Activated naive CD4-positive, alpha-beta T cell treated with Interleukin-2 at 50 U/mL for 16 hours (primary cell): Measurements from ENCODE around the gene MRPL20.
A peak's percentile ranks its signal among the peaks of the same experiment; 100 is the strongest.
"Not testable (repeated sequence)": the region's sequence is repeated elsewhere in the genome, so short reads cannot be mapped to it uniquely, and the experiment has no call there.

ENCODE experiments used
- DNase-seq: peaks from one replicate; pipeline ENCODE4 v3.0.0-alpha.2; 2020

The MRPL20 gene

DNA sequence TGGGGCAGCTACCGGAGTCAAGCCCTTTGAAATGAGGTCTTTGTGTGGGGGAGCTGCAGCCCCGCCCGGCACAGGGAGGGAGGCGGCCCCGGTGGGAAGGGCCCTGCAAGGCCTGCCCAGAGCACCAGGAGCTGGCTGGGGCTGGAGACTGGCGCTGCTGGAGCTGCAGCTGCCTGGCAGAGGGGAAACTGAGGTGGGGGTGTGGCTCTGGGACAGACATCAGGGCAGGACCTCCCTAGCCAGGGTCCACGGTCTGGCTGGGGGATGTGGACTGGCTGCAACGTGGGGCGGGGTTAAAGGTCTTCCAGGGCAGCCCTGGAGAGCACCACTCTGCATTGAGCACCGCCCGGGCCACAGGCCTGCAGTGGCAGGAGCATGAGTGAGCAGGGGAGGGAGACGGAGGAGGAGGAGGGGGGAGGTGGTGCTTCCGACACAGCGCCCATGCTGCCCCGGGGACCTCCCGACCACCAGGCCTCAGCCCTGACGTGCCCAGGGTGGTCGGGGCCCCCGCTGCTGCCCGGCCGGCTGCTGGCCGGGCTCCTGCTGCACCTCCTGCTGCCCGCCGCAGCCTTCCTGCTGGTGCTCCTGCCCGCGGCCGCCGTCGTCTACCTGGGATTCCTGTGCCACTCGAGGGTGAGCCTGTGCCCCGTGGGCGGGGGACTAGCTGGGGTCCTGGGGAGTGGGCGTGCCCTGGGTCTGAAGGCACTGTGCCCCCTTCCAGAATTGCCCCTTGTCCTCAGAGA lies 18.8 kb upstream of the MRPL20 start:
- DNase-seq: no peak

DNA sequence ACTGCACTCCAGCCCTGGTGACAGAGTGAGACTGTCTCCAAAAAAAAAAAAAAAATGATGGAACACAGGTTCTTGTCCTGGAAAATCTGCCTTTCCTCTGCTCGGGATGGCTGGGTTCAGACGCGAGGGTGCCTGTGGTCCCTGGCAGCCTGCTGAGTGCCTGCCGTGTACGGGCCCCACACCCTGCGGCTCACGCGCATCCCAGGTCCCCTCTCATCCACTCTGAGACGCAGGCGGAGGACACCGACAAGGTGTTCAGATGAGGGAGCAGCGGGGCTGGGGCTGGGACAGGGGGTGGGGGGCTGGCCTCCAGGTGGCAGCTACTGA lies 18.3 kb upstream of the MRPL20 start:
- no peak for DNase-seq

DNA sequence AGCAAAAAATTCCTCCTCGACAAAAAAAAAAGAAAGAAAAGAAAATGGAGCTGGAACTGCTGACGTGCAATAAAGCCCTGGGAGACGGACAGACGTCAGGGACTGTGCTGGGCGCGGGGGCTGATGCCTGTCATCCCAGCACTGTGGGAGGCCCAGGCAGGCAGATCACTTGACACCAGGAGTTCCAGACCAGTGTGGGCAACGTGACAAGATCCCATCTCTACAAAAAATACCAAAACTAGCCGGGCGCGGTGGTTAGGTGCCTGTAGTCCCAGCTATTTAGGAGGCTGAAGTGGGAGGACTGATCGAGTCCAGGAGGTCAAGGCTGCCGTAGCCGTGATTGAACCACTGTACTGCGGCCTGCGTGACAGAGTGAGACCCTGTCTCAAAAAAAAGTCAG lies 17.6 kb upstream of the MRPL20 start:
- no peak for DNase-seq

DNA sequence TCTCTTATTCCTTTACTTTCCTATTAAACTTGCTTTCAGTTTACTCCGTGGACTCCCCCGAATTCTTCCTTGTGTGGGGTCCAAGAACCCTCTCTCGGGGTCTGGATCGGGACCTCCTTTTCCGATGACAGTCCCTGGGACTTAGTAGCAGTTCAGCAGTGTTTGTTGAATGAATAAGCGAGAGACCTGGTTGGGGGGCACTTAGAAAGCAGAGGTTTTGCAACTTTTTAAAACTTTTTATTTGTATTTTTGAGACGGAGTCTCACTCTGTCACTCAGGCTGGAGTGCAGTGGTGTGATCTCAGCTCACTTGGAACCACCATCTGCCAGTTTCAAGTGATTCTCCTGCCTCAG lies 16.1 kb upstream of the MRPL20 start:
- DNase-seq: no peak

DNA sequence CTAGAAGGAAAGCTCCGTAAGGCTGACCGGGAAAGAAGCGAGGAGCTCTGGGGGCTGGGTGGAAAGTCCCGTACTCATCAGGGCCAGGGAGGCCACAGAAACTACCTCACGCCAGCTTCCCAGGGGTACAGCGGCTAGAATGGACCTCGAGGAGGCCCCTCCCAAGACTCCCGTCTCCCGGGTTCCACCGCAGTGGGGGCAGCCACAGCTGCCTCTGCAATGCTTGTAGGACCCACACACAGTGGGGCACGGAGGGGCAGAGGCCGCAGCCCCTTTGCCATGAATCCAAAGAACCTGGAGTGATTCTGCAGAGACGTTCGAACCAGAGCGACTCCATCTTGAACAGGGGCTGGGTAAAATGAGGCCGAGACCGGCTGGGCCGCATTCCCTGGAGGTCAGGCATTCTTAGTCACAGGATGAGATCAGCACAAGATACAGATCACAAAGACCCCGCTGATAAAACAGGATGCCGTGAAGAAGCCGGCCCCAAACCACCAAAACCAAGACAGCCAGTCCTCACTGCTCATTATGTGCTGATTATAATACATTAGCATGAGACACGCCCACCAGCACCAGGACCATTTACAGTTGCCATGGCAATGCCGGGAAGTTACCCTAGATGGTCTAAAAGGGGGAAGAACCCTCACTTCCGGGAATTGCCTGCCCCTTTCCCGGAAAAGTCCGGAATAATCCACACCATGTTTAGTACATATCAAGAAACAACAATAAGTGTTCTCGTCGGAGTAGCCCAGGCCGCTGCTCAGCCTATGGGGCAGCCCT lies 15.6 kb upstream of the MRPL20 start:
- no peak for DNase-seq

DNA sequence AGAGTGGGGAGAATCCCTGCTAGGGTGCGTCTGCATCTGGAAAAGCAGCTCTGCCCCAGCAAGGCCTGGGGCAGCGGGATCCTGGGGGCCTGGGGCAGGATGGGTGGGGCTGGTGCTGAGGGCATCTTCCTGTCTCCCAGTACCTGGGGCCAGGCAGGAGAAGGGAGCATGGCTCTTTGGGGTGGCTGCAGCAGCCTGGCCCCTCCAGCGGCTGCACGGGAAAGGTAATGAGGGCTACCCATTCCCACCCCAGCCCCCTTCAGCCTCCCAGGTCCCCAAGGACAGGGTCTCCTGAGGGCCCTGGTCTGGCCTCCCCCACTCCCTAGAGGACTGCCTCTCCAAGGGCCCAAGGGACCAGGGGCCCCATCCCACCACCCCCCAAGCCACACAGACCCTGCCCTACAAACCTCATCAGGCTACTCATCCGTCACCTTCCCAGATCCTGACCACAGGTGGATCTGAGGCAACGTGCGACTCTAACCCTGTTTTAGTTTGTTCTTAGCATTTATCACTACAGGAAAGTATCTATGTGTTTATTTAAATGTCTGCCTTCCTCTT lies 14.9 kb upstream of the MRPL20 start:
- DNase-seq: no peak

DNA sequence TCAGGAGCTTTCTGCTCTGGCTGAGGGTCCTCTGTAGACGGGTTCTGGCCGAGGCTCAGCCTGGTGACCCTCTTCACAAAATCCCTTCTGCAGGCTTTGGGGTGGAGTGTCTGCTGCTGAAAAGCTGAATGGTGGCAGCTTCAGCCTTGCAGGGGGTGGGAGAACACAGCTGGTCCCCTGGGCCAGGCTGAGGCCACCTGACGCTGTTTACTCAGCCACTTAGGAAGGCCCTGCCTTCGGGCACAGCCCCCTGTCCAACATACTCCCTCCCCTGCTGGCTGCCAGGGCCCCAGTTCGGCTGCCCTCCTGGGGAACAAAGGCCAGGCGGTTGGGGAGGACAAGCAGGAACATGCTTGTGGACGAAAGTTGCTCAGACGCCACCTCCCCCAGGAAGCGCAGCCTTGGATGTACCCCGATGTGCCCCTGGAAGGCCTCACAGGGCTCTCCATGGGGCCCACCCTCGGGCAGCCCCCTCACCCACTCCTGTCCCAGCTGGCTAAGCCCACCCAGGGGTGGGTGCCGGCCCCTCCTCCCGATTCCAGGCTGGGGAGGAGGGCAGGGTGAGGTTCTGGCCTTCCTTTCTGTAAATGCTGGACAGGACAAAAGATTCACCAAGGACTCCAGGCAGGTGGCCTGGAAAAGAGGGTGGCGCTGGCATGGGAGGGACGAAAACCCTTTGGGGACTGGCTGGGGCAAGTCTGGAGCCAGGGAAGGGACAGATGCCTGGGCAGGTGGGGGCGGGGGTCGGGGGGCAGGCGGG lies 14.2 kb upstream of the MRPL20 start, which contains the start of gene ANKRD65:
Gene ANKRD65 (minus strand): TSS at position 130 of the 760 bp plus-strand sequence. CDS start 271 bp downstream, outside the sequence.
- DNase-seq: no peak

DNA sequence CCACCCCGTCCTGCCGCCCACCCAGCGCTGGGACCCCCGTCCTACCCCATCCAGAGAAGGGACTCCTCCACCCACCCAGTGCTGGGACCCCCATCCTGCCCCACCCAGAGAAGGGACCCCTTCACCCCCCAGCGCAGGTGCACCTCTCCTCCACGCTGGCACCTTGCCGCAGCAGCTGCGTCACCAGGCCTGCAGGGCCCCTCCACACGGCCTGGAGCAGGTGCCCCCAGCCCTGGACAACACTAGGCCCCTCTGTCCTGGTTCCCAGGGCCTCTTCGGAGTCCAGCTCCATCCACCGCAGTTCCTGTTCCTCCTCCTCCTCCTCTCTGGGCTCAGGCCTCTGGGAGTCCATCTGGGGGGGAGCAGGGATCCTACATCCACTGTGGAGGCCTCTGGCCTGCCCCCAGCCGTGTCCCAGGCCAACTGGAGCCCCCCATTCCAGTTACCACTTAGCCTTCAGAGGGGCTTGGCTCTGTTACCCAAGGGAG lies 13.6 kb upstream of the MRPL20 start:
- no peak for DNase-seq

DNA sequence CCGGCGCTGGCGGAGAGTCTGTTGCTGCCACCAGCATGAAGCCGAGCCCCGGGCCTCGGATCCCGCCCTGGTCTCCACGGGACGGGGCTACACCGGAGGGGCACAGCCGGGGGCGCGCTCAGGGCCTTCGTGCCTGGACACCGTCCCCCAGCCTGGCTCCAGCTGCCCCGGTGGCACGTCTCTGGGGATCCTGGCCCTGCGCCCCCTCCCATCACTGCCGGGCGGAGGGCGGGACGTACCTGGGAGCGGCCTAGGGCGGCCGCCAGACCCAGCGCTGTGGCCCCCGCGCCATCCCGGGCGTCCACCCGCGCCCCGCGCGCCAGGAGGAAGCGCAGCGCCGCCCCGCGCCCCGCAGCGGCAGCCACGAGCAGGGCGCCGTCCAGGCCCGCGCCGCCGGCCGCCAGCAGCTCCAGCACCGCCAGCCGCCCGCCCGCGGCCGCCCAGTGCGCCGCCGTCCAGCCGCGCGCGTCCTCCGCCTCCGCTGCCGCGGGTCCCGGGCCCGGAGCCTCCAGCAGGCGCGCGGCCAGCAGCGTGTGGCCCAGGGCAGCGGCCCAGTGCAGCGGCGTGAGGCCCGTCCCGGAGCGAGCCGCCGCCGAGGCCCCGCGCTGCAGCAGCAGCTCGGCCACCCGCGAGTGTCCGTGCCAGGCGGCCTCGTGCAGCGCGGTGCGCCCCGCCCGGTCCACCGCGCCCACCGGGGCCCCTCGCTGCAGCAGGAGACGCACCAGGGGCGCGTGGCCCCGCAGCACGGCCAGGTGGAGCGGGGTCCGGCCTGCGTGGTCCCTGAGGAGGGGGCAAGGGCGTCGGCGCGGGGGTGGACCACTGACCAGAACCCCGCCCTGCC lies 12.9 kb upstream of the MRPL20 start:
- DNase-seq: no peak

DNA sequence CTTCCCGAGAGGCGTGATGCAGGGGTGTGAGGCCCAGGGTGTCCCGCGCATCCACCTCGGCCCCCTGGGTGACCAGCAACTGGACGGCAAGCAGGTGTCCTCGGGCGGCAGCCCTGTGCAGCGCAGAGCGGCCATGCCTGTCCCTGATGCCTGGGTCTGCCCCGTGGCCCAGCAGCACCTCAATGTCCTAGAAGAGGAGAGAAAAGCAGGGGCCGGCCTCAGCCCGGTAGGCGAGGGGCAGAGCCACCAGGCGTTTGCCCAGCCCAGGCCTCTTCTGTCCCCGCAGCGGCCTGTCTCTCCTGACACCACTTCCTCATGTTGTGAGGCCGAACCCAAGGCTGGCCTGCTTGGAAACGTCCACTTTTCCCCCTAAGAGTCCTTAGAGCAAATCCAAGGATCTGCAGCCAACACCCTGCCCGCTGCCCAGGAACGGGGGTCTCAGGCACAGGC lies 12.3 kb upstream of the MRPL20 start:
- DNase-seq: no peak

DNA sequence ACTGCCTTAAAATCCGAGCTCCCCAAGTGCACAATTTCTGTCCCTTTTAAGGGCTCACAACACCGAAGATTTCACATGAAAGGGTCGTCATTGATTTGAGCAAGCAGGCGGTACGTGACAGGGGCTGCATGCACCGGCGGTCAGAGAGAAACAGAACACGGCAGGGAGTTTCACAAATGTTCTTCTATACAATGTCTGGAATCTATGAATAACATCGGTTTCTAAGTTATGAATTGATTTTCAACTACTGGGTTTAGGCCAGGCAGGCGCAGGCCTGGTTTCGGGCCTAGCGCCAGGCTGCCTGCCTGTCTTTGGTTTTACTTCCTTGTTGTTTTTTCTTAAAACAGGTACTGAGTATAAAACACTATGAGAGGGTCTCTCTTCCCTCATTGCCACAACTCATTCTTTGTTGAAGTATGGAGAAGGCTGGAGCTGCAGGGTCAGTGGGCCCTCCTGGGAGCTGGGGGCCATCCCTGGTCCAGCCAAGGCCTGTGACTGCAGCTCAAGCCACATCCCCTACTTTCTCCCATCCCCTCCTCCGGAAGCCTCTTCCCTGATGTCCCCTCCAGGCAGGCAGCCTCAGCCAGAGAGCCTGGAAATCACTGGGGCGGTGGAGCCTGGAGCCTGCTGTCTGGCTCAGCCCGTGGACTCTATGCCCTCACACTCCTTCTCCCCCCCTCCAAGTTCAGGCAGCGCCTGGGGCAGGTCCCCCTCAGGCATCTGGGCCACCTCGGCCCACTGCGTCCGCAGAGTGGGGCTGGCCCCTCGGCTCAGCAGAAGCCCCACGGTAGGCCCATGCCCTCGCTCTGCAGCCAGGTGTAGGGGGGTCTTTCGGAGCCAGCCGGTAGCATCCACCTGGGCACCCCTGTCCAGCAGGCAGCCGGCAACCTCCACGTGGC lies 11.6 kb upstream of the MRPL20 start:
- DNase-seq: no peak

DNA sequence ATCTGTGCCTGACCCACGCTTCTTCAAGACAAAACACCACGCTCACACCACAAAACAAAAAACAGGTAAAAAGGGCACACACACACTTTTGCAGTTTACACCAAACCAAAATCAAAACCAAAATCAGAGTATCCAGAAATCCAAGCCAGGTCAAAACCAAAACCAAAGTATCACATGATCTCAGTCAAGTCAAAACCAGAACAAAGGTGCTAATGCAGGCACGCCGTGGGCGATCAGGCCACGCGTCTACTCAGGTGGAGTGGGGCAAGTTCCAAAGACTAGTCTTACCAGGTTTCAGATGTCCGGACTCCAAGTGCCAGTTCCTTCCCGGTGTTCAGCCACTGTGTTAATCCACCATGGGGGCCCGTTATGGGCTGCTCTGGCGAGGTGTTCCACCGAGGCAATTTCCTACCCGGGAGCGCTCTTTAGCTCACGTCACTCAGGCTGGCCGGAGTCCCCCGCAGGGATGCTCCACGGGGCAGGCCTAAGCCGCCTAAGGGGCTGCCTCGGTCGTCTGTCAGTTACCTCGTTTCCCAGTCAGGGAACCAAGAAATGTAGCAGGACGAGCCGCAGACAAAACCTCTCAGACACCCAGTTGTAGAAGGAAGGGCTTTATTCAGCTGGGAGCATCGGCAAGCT lies 10.9 kb upstream of the MRPL20 start:
- not testable (repeated sequence) for DNase-seq

DNA sequence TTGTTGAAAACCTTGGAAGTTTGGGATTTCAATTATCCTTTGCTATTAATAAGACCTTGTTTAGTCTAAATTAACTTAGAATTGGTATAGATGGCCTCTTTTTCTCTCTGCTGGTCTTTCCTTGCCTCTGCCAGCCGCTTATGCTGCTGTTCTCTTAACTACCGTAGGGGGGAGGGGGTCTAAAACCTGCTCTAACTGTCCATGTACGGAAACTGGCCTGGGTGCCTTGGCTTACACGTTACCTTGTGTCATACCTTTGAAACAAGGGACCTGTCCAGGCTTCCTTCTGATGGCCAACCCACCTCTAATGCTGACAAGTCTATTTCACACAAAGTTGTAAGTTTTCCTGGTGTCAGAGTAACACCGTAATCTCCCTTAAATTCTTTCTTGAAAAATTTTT lies 10.3 kb upstream of the MRPL20 start:
- DNase-seq: not testable (repeated sequence)

DNA sequence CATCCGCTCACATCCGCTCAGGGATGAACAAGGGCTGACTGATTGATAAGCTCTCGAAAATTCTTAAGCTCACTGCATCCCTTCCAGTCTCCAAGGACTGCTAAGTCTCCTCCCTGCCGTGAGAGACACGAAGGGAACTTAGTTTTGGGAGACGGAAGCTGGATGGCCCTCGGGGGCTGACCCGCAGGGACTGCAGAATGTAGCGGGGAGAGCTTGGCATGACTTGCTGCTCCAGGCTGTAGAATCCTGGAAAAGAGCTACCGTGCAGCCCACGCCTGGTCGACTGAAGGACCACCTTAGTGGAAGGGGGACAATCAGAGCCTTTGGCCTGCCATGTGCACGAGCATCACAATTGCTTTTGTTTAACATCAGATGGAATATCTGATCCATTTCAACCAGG lies 8.7 kb upstream of the MRPL20 start:
- DNase-seq: no peak

DNA sequence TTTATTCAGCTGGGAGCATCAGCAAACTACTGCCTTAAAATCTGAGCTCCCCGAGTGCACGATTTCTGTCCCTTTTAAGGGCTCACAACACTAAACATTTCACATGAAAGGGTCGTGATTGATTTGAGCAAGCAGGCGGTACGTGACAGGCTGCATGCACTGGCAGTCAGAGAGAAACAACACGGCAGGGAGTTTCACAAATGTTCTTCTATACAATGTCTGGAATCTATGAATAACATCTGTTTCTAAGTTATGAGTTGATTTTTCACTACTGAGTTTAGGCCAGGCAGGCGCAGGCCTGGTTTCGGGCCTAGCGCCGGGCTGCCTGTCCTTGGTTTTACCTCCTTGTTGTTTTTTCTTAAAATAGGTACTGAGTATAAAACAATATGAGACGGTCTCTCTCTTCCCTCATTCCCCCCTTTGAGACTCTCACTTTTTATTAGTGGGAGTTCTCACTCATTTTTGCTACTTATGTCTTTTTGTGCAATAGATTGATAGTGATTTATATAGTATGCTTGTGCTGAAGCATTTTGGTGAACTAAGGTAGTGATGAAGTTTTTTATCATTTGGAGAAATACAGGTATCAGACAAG lies 5.3 kb upstream of the MRPL20 start:
- not testable (repeated sequence) for DNase-seq

DNA sequence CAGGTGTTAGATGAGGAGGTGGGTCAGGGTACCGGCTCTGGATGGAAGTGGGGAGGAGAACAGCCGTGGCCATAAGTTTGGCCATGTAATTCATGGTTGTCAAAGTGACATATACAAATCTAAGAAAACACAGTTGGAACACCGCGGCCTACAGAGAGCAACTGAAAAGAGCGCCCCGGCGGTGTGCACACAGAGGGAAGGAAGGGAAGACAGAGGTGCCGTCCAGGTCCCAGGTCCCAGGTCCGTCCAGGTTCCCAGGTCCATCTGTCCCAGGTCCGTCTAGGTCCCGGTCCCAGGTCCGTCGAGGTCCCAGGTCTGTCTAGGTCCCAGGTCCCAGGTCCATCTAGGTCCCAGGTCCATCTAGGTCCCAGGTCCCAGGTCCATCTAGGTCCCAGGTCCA lies 4.5 kb upstream of the MRPL20 start:
- no peak for DNase-seq

DNA sequence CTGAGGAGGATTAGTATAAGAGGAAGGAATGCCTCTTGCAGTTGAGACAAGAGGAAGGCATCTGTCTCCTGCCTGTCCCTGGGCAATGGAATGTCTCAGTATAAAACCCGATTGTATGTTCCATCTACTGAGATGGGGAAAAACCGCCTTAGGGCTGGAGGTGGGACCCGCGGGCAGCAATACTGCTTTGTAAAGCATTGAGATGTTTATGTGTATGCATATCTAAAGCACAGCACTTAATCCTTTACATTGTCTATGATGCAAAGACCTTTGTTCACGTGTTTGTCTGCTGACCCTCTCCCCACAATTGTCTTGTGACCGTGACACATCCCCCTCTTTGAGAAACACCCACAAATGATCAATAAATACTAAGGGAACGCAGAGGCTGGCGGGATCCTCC lies 3.1 kb upstream of the MRPL20 start:
- not testable (repeated sequence) for DNase-seq

DNA sequence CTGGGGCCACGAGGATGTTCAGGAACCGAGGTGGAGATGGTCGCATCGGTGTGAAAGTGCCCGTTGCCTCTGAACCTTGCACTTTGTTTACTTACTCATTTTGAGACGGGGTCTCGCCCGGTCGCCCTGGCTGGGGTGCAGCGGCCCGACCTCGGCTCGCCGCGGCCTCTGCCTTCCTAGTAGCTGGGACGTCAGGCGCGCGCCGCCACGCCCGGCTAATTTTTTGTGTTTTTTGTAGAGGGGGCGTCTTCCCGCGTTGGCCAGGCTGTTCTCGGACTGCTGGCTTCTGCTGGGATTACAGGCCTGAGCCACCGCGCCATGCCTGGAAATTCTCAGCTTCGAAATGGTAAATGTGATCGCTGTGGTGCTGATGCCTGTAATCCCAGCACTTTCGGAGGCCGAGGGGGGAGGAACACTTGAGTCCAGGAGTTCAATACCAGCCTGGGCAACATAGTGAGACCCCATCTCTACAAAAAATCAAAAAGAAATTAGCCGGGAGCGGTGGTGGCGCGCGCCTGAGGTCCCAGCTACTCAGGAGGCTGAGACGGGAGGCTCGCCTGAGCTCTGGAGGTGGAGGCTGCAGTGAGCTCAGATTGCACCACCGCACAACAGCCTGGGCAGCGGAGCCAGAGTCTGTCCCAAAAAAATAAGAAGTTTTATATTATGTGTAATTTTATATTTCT lies 684 bp upstream of the MRPL20 start:
- peak; percentile 39 for DNase-seq

DNA sequence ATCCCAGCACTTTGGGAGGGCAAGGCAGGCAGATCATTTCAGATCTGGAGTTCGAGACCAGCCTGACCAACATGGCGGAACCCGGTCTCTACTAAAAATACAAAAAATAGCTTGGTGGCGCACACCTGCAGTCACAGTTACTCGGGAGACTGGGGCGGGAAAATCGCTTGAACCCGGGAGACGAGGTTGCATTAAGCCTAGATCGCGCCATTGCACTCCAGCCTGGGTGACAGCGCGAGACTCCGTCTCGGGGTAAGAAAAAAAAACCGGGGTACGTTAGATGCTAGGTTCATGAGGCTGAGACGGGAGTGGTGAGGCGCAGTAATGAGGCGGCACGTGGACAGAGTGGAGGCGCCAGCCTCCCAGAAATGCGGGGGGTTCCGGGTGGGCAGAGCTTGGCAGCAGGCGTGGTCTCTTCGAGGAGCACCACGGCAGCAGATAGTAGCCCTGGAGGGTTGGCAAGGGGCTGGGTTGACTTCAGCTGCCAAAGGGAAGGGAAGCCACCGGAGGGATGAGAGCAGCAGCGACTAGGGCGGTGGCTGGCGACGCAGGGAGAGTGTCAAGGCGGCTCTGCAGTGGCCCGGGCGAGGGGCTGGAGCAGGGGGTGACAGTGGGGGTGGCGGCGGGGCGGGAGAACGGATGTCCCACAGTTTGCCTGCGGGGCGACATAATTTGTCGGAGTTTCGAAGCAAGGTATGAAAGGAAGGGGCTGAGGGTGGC lies 832 bp downstream of the MRPL20 start:
- no peak for DNase-seq
